Measurements from ENCODE around the gene HTR6.
"Not testable (repeated sequence)": the region's sequence is repeated elsewhere in the genome, so short reads cannot be mapped to it uniquely, and the experiment has no call there.

The HTR6 gene

DNA sequence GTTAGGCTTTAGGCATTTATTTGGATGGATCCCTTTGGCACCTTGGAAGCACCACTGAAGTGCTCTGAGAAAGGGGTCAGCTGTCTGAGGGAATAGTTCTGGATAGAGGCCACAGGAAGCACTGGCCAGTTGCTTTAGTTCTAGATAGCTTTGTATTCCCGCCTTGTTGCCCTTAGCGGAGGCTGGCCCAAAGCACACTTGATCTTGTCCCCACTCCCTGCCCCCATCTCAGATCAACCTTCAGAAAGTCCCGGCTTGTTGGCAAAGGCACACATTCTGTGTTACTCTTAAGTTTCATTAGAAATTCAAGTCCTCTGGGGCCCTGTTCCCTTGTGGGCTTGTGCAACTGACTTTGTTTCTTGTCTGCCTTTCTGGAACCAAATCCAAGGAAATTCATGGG, 35.8 kb upstream of the HTR6 start:
- Histone ChIP-seq H3K4me1 (ENCODE audit: insufficient read depth, low read length) (peaks cover 13% of the 10 kb centered on the region), H3K9me3 (ENCODE audit: low read length) (no peaks in the 10 kb centered on the region), H3K27me3 (ENCODE audit: control insufficient read depth in 1 of 2, insufficient read depth in 2 of 2, low read length in 2 of 2) (no peaks in the 10 kb centered on the region), H3K4me3 (ENCODE audit: low read depth in 1 of 2, low read length in 2 of 2) (no peak overlapping the region), H3K27ac (ENCODE audit: low read depth, low read length) (no peak overlapping the region), H3K36me3 (ENCODE audit: insufficient read depth, low read length) (peaks cover 31% of the 10 kb centered on the region), H3K9ac (ENCODE audit: low read length) (no peak overlapping the region)

DNA sequence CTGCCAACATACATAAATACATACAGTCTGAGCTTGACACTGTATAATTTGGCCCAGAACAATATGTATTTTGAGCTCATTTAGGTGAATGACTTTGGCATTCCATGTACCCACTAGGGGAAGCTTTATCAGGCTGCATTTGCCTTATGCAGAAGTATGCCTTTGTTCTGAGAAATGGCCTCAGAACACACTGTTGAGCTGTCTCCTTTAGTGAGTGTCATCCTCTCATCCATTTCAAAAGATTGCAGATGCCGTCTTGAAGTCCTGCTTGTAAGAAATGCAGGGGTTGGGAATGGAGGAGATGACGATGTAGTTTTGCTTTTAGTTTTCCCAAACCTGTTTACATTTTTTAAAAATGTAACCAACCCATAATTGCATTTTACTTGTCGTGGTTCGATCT, 35.3 kb upstream of the HTR6 start:
- Histone ChIP-seq H3K9ac (ENCODE audit: low read length) (no peak overlapping the region), H3K27me3 (ENCODE audit: control insufficient read depth in 1 of 2, insufficient read depth in 2 of 2, low read length in 2 of 2) (no peaks in the 10 kb centered on the region), H3K27ac (ENCODE audit: low read depth, low read length) (no peak overlapping the region), H3K4me1 (ENCODE audit: insufficient read depth, low read length) (peaks cover 13% of the 10 kb centered on the region), H3K36me3 (ENCODE audit: insufficient read depth, low read length) (peaks cover 31% of the 10 kb centered on the region), H3K9me3 (ENCODE audit: low read length) (no peaks in the 10 kb centered on the region), H3K4me3 (ENCODE audit: low read depth in 1 of 2, low read length in 2 of 2) (no peak overlapping the region)

DNA sequence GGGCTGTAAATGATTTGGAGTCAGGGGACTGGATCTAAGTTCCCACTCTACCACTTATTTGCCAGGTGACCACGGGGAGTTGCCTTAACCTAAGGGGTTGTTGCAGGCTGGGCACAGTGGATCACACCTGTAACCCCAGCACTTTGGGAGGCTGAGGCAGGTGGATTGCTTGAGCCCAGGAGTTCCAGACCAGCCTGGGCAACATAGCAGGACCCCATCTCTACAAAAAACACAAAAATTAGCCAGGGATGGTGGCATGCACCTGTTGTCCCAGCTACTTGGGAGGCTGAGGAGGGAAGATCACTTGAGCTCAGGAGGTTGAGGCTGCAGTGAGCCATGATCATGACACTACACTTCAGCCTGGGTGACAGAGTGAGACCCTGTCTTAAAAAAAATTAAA, 34.5 kb upstream of the HTR6 start:
- H3K27ac ChIP-seq (ENCODE audit: low read depth, low read length); H3K9ac ChIP-seq (ENCODE audit: low read length); H3K9me3 ChIP-seq (ENCODE audit: low read length); H3K27me3 ChIP-seq (ENCODE audit: control insufficient read depth in 1 of 2, insufficient read depth in 2 of 2, low read length in 2 of 2); H3K4me3 ChIP-seq (ENCODE audit: low read depth in 1 of 2, low read length in 2 of 2): not testable (repeated sequence)
- H3K4me1 ChIP-seq (ENCODE audit: insufficient read depth, low read length) = peaks cover 13% of the 10 kb centered on the region
- H3K36me3 ChIP-seq (ENCODE audit: insufficient read depth, low read length) = peaks cover 25% of the 10 kb centered on the region

DNA sequence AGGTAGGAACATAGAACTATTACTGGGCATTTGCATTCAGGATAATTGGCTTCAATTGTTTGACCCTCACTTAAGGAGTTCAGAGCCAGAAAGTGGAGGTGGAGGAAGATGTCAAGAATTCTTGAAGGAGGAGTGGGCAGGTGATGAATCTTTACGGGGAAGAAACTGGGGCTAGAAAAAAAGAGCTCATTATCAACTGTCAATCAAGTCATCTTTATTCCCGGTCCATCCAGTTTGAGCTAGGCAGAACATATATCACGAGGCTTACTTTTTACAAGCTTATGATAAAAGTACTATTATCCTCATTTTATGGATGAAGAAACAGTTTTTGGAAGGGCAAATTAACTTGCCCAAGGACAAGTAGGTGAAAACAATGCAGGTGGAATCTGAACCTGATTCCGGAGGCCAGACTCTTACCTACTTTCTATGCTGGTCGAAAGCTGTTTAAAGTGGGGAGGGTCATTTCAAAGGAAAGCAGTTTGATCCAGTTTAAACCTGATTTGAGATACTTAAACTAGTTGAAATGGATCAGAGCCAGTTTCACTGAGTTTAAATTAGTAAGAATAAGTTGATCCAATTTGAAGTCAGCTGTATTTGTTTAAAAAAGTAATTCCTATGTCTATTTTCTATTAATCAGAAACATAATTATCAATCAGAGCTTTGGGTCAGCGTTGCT, 33.8 kb upstream of the HTR6 start:
- Histone ChIP-seq H3K9ac (ENCODE audit: low read length) (no peak overlapping the region), H3K27ac (ENCODE audit: low read depth, low read length) (no peak overlapping the region), H3K9me3 (ENCODE audit: low read length) (no peaks in the 10 kb centered on the region), H3K36me3 (ENCODE audit: insufficient read depth, low read length) (peaks cover 20% of the 10 kb centered on the region), H3K4me3 (ENCODE audit: low read depth in 1 of 2, low read length in 2 of 2) (no peak overlapping the region), H3K4me1 (ENCODE audit: insufficient read depth, low read length) (peaks cover 6% of the 10 kb centered on the region), H3K27me3 (ENCODE audit: control insufficient read depth in 1 of 2, insufficient read depth in 2 of 2, low read length in 2 of 2) (no peaks in the 10 kb centered on the region)

DNA sequence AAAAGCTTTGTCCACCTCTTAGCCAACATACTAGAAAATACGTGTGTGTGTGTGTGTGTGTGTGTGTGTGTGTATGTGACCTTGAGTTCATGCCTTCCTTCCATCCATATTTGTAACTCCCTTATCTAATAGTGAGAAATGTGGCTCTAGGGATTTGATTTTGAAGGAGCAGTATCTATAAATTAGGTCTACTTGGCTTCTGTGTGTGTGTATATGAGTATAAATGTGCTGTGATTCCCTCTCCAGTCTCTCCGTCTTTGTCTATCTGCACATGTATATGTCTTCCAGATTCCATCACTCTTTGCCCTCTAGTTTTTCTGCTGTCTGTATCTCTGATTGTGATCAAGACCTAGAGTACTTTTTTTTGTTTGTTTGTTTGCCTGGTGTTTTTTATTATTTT, 32.5 kb upstream of the HTR6 start:
- Histone ChIP-seq H3K27ac (ENCODE audit: low read depth, low read length) (no peak overlapping the region), H3K9ac (ENCODE audit: low read length) (no peak overlapping the region), H3K9me3 (ENCODE audit: low read length) (no peaks in the 10 kb centered on the region), H3K27me3 (ENCODE audit: control insufficient read depth in 1 of 2, insufficient read depth in 2 of 2, low read length in 2 of 2) (no peaks in the 10 kb centered on the region), H3K4me3 (ENCODE audit: low read depth in 1 of 2, low read length in 2 of 2) (no peak overlapping the region), H3K4me1 (ENCODE audit: insufficient read depth, low read length) (no peaks in the 10 kb centered on the region), H3K36me3 (ENCODE audit: insufficient read depth, low read length) (peaks cover 8% of the 10 kb centered on the region)

DNA sequence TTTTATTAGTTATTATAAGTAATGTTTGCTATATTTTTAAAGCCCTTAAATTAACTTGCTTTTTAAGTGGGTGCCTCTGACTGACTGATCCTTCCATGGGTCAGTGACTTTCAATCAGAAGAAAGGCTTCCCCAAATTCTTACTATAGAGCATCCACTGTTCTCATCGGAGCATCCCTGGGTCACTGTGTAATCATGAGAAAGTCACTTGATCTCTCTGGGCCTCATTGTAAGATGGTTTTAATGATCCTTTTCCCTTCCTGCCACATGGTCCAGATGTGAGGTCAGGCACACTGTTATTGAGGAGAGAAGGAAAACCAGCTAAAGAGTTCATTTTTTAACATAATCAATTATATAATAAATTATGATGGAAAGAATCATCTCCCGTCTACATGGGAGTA, 31.6 kb upstream of the HTR6 start:
- no peak overlapping the region for H3K27ac ChIP-seq (ENCODE audit: low read depth, low read length)
- H3K9me3 ChIP-seq (ENCODE audit: low read length) = no peaks in the 10 kb centered on the region
- no peak overlapping the region for H3K9ac ChIP-seq (ENCODE audit: low read length)
- H3K4me1 ChIP-seq (ENCODE audit: insufficient read depth, low read length) = no peaks in the 10 kb centered on the region
- H3K4me3 ChIP-seq (ENCODE audit: low read depth in 1 of 2, low read length in 2 of 2) = no peak overlapping the region
- H3K36me3 ChIP-seq (ENCODE audit: insufficient read depth, low read length) = no peaks in the 10 kb centered on the region
- no peaks in the 10 kb centered on the region for H3K27me3 ChIP-seq (ENCODE audit: control insufficient read depth in 1 of 2, insufficient read depth in 2 of 2, low read length in 2 of 2)

- not testable (repeated sequence) for H3K27ac ChIP-seq (ENCODE audit: low read depth, low read length); H3K4me1 ChIP-seq (ENCODE audit: insufficient read depth, low read length); H3K9ac ChIP-seq (ENCODE audit: low read length); H3K36me3 ChIP-seq (ENCODE audit: insufficient read depth, low read length); H3K9me3 ChIP-seq (ENCODE audit: low read length); H3K4me3 ChIP-seq (ENCODE audit: low read depth in 1 of 2, low read length in 2 of 2); H3K27me3 ChIP-seq (ENCODE audit: control insufficient read depth in 1 of 2, insufficient read depth in 2 of 2, low read length in 2 of 2)
These were observed 29.6 kb upstream of the HTR6 start for GRCh38 chr1:19635064-19635463.

DNA sequence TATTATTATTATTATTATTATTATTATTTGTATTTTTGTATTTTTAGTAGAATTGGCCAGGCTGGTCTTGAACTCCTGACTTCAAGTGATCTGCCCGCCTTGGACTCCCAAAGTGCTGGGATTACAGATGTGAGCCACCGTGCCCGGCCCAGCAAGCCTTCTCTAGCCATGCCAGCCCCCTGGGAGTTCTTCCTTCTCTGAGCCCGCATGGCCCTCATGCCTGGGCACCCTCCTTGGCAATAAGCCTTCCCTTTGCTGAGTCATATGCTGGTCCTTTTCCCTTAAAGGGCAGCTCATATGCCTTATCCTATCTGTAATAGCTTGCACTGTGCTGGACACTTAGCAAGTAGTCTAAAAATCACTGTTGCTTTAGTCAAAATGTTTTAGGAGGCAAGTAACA, 29.0 kb upstream of the HTR6 start:
- Histone ChIP-seq H3K27ac (ENCODE audit: low read depth, low read length) (no peak overlapping the region), H3K4me1 (ENCODE audit: insufficient read depth, low read length) (no peaks in the 10 kb centered on the region), H3K36me3 (ENCODE audit: insufficient read depth, low read length) (no peaks in the 10 kb centered on the region), H3K4me3 (ENCODE audit: low read depth in 1 of 2, low read length in 2 of 2) (no peak overlapping the region), H3K27me3 (ENCODE audit: control insufficient read depth in 1 of 2, insufficient read depth in 2 of 2, low read length in 2 of 2) (no peaks in the 10 kb centered on the region), H3K9ac (ENCODE audit: low read length) (no peak overlapping the region), H3K9me3 (ENCODE audit: low read length) (no peaks in the 10 kb centered on the region)

DNA sequence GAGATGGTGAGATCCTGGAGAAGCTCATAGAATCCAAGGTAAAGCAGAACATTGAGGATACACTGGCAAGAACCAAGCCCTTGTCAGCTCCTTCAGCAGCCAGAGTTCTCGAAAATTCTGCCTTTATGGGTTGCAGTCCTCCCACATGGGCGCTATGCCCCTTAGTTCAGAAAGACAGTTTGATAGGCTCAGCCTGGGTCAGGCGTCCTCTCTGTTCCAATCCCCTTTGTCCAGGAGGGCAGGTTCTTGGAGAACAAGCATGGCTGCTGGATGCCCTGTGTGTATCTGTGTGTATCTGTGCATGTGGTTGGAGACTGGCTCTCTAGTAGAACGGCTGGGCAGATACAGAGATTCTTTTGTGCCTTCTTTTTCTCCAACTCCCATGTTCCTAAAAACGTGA, 28.6 kb upstream of the HTR6 start:
- no peaks in the 10 kb centered on the region for H3K27me3 ChIP-seq (ENCODE audit: control insufficient read depth in 1 of 2, insufficient read depth in 2 of 2, low read length in 2 of 2)
- H3K36me3 ChIP-seq (ENCODE audit: insufficient read depth, low read length) = no peaks in the 10 kb centered on the region
- H3K9me3 ChIP-seq (ENCODE audit: low read length) = no peaks in the 10 kb centered on the region
- no peak overlapping the region for H3K9ac ChIP-seq (ENCODE audit: low read length)
- no peaks in the 10 kb centered on the region for H3K4me1 ChIP-seq (ENCODE audit: insufficient read depth, low read length)
- H3K27ac ChIP-seq (ENCODE audit: low read depth, low read length) = no peak overlapping the region
- H3K4me3 ChIP-seq (ENCODE audit: low read depth in 1 of 2, low read length in 2 of 2) = no peak overlapping the region

DNA sequence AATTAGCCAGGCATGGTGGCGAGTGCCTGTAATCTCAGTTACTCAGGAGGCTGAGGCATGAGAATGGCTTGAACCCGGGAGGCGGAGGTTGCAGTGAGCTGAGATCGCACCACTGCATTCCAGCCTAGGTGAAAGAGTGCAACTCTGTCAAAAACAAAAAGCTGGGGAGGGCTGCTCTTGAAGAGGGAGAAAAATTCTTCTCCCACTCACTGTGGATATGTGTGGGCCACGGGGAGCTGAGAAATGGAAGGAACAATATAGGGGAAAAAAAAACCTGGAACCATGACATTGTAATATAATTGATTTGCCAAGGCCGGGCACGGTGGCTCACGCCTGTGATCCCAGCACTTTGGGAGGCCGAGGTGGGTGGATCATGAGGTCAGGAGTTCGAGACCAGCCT, 27.9 kb upstream of the HTR6 start:
- not testable (repeated sequence) for H3K4me3 ChIP-seq (ENCODE audit: low read depth in 1 of 2, low read length in 2 of 2); H3K9ac ChIP-seq (ENCODE audit: low read length); H3K36me3 ChIP-seq (ENCODE audit: insufficient read depth, low read length); H3K27ac ChIP-seq (ENCODE audit: low read depth, low read length); H3K4me1 ChIP-seq (ENCODE audit: insufficient read depth, low read length); H3K27me3 ChIP-seq (ENCODE audit: control insufficient read depth in 1 of 2, insufficient read depth in 2 of 2, low read length in 2 of 2); H3K9me3 ChIP-seq (ENCODE audit: low read length)

- no peaks in the 10 kb centered on the region for H3K4me1 ChIP-seq (ENCODE audit: insufficient read depth, low read length)
- no peaks in the 10 kb centered on the region for H3K9me3 ChIP-seq (ENCODE audit: low read length)
- H3K27ac ChIP-seq (ENCODE audit: low read depth, low read length) = no peak overlapping the region
- H3K9ac ChIP-seq (ENCODE audit: low read length) = no peak overlapping the region
- no peaks in the 10 kb centered on the region for H3K36me3 ChIP-seq (ENCODE audit: insufficient read depth, low read length)
- H3K4me3 ChIP-seq (ENCODE audit: low read depth in 1 of 2, low read length in 2 of 2) = no peak overlapping the region
- no peaks in the 10 kb centered on the region for H3K27me3 ChIP-seq (ENCODE audit: control insufficient read depth in 1 of 2, insufficient read depth in 2 of 2, low read length in 2 of 2)
These were observed 27.1 kb upstream of the HTR6 start for GRCh38 chr1:19637606-19638005.

DNA sequence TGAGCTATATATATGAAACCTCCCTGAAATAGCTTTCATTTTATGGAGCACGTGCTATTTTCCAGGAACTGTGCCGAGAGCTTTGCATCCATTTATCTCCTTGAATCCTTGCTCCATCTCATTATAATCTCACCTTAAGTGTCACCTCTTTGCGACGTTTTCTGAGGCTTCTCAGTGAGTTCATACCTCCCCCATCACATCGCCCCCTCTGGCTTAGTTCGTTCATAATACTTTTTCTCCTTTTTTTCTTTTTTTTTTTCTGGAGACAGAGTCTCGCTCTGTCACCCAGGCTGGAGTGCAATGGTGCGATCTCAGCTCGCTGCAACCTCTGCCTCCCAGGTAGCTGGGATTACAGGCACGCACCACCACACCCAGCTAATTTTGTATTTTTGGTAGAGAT, 25.4 kb upstream of the HTR6 start:
- not testable (repeated sequence) for H3K4me3 ChIP-seq (ENCODE audit: low read depth in 1 of 2, low read length in 2 of 2); H3K9me3 ChIP-seq (ENCODE audit: low read length); H3K36me3 ChIP-seq (ENCODE audit: insufficient read depth, low read length); H3K9ac ChIP-seq (ENCODE audit: low read length); H3K27ac ChIP-seq (ENCODE audit: low read depth, low read length); H3K27me3 ChIP-seq (ENCODE audit: control insufficient read depth in 1 of 2, insufficient read depth in 2 of 2, low read length in 2 of 2)
- H3K4me1 ChIP-seq (ENCODE audit: insufficient read depth, low read length) = peaks cover 10% of the 10 kb centered on the region

Data from muscle layer of colon (tissue), 2 donors.